IMR-90 (cell line): ENCODE data around the gene TRPM4. TPM values are rescaled to one million over a fixed set of nuclear protein-coding genes. Genes with fewer than 3 reads are reported as not detected.

Source experiments
- ATAC-seq: fragments of 200-7000 bp; cut with Tn5 transposase; 2 replicates; pipeline ENCODE4 v1.9.1; 2020; ENCODE audit warnings: low read depth, mild to moderate bottlenecking, moderate library complexity
- BruUV-seq: library from RNA; stranded (reverse); fragments of 400-500 nt; replicated peaks from 2 replicates; lab custom pipeline; 2021; lab: Mats Ljungman, UMichigan
- CTCF ChIA-PET: fragments of 300-600 bp; formaldehyde crosslinking; extraction: SDS; loops from one replicate; lab custom pipeline; 2021; ENCODE audit warnings: antibody characterized with exemption; lab: Yijun Ruan, JAX
- POLR2A ChIA-PET: fragments of 300-600 bp; sonication (Branson Sonifier 250); formaldehyde crosslinking; loops from one replicate; lab custom pipeline; 2022; ENCODE audit warnings: antibody characterized with exemption; ENCODE audit not compliant: unreplicated experiment; lab: Charles Lee
- DNase-seq: peaks from one replicate; pipeline ENCODE4 v3.0.0; 2013
- H2AFZ ChIP-seq: replicated peaks from 2 replicates; pipeline ENCODE3; 2013; ENCODE audit warnings: low read length, mild to moderate bottlenecking; ENCODE audit not compliant: poor library complexity
- H2AK5ac ChIP-seq: 2 replicates; pipeline ENCODE4 v1.6.1; 2013; ENCODE audit warnings: low read depth, low read length, inconsistent platforms
- H2AK9ac ChIP-seq: replicated peaks from 2 replicates; pipeline ENCODE3; 2013; ENCODE audit warnings: mild to moderate bottlenecking, low read depth, low read length, moderate library complexity; ENCODE audit not compliant: poor library complexity
- H2BK120ac ChIP-seq: 2 replicates; pipeline ENCODE4 v1.6.1; 2013; ENCODE audit warnings: low read depth, low read length, inconsistent platforms
- H2BK15ac ChIP-seq: 3 replicates; pipeline ENCODE4 v1.6.1; 2013; ENCODE audit warnings: low read depth, low read length, inconsistent platforms
- H2BK20ac ChIP-seq: 2 replicates; pipeline ENCODE4 v1.6.1; 2013; ENCODE audit warnings: low read depth, mild to moderate bottlenecking, inconsistent platforms, low read length, moderate library complexity
- H2BK5ac ChIP-seq: 2 replicates; pipeline ENCODE4 v1.6.1; 2013; ENCODE audit warnings: mild to moderate bottlenecking, low read depth, low read length, inconsistent platforms; ENCODE audit not compliant: poor library complexity, severe bottlenecking
- H3K14ac ChIP-seq: replicated peaks from 2 replicates; pipeline ENCODE4 v1.6.1; 2013; ENCODE audit warnings: low read depth, low read length, inconsistent platforms
- H3K18ac ChIP-seq: 2 replicates; pipeline ENCODE4 v1.6.1; 2013; ENCODE audit warnings: low read depth, low read length, control low read depth
- H3K23ac ChIP-seq: 2 replicates; pipeline ENCODE4 v1.6.1; 2013; ENCODE audit warnings: low read depth, low read length, inconsistent platforms
- H3K27ac ChIP-seq: 2 replicates; pipeline ENCODE4 v1.5.1; 2013; ENCODE audit warnings: mild to moderate bottlenecking, control low read depth, low read length; ENCODE audit not compliant: insufficient read depth
- H3K27me3 ChIP-seq: 2 replicates; pipeline ENCODE4 v1.6.1; 2013; ENCODE audit warnings: low read length; ENCODE audit not compliant: control insufficient read depth, insufficient read depth
- H3K36me3 ChIP-seq: 2 replicates; pipeline ENCODE4 v1.6.1; 2013; ENCODE audit warnings: low read length, mixed read lengths; ENCODE audit not compliant: control insufficient read depth, insufficient read depth
- H3K4ac ChIP-seq: 2 replicates; pipeline ENCODE4 v1.6.1; 2013; ENCODE audit warnings: low read depth, low read length, inconsistent platforms
- H3K4me1 ChIP-seq: 2 replicates; pipeline ENCODE4 v1.6.1; 2013; ENCODE audit warnings: low read length, mixed read lengths; ENCODE audit not compliant: control insufficient read depth, insufficient read depth
- H3K4me2 ChIP-seq: 2 replicates; pipeline ENCODE4 v1.6.1; 2013; ENCODE audit warnings: low read depth, mild to moderate bottlenecking, control low read depth, low read length, moderate library complexity
- H3K4me3 ChIP-seq: 2 replicates; pipeline ENCODE4 v1.5.1; 2013; ENCODE audit warnings: low read depth, mild to moderate bottlenecking, control low read depth, low read length, moderate library complexity; ENCODE audit not compliant: insufficient read depth
- H3K56ac ChIP-seq: 2 replicates; pipeline ENCODE4 v1.6.1; 2013; ENCODE audit warnings: low read length, inconsistent platforms; ENCODE audit not compliant: insufficient read depth; ENCODE audit errors: extremely low read depth
- H3K79me1 ChIP-seq, 2 experiments: 2 replicates each; pipeline ENCODE4 v1.6.1; 2013; ENCODE audit warnings: low read length in 2 of 2, inconsistent platforms in 1 of 2, low read depth in 1 of 2
- H3K9ac ChIP-seq: 2 replicates; pipeline ENCODE4 v1.6.1; 2013; ENCODE audit warnings: low read depth, low read length, control low read depth
- H3K9me1 ChIP-seq: 2 replicates; pipeline ENCODE4 v1.6.1; 2013; ENCODE audit warnings: low read length, inconsistent platforms; ENCODE audit not compliant: insufficient read depth
- H3K9me3 ChIP-seq: 2 replicates; pipeline ENCODE4 v1.6.1; 2013; ENCODE audit warnings: low read length; ENCODE audit not compliant: control insufficient read depth, insufficient read depth
- H4K20me1 ChIP-seq: 2 replicates; pipeline ENCODE4 v1.6.1; 2013; ENCODE audit warnings: low read length, inconsistent platforms; ENCODE audit not compliant: insufficient read depth
- H4K5ac ChIP-seq: 2 replicates; pipeline ENCODE4 v1.6.1; 2013; ENCODE audit warnings: mild to moderate bottlenecking, low read depth, low read length, control low read depth
- H4K8ac ChIP-seq, 2 experiments: 2 replicates each; pipeline ENCODE4 v1.6.1; 2013; ENCODE audit warnings: low read depth in 2 of 2, low read length in 2 of 2, control low read depth in 1 of 2, inconsistent platforms in 1 of 2
- H4K91ac ChIP-seq: 2 replicates; pipeline ENCODE4 v1.6.1; 2013; ENCODE audit warnings: low read depth, low read length, inconsistent platforms; ENCODE audit not compliant: insufficient read depth
- BHLHE40 ChIP-seq: fragments of 150-350 bp; IDR thresholded peaks from 2 replicates; pipeline ENCODE4 v1.6.1; 2016; ENCODE audit warnings: mild to moderate bottlenecking, low read depth, low read length
- CEBPB ChIP-seq: IDR thresholded peaks from 2 replicates; pipeline ENCODE4 v1.6.1; 2012; ENCODE audit warnings: low read depth, low read length, improper control_type of control experiment
- CHD1 ChIP-seq: IDR thresholded peaks from 2 replicates; pipeline ENCODE4 v1.6.1; 2012; ENCODE audit warnings: low read depth, low read length, improper control_type of control experiment
- CTCF ChIP-seq: conservative IDR thresholded peaks from 2 replicates; pipeline ENCODE4 v1.5.1; 2012; ENCODE audit warnings: mild to moderate bottlenecking, low read depth, low read length, improper control_type of control experiment
- MAFK ChIP-seq: IDR thresholded peaks from 2 replicates; pipeline ENCODE4 v1.6.1; 2012; ENCODE audit warnings: low read depth, low read length, improper control_type of control experiment
- MAZ ChIP-seq: IDR thresholded peaks from 2 replicates; pipeline ENCODE4 v1.6.1; 2012; ENCODE audit warnings: low read depth, mild to moderate bottlenecking, low read length, improper control_type of control experiment, moderate library complexity, borderline replicate concordance
- MXI1 ChIP-seq: IDR thresholded peaks from 2 replicates; pipeline ENCODE4 v1.6.1; 2012; ENCODE audit warnings: low read depth, mild to moderate bottlenecking, low read length, moderate library complexity, borderline replicate concordance
- NFE2L2 ChIP-seq: fragments of 150-350 bp; IDR thresholded peaks from 2 replicates; pipeline ENCODE4 v1.6.1; 2016; ENCODE audit warnings: low read depth, mild to moderate bottlenecking, low read length
- POLR2A ChIP-seq: IDR thresholded peaks from 2 replicates; pipeline ENCODE4 v1.6.1; 2012; ENCODE audit warnings: mild to moderate bottlenecking, low read depth, low read length
- RCOR1 ChIP-seq: IDR thresholded peaks from 2 replicates; pipeline ENCODE4 v1.6.1; 2012; ENCODE audit warnings: mild to moderate bottlenecking, low read length, improper control_type of control experiment; ENCODE audit not compliant: insufficient replicate concordance
- SMC3 ChIP-seq: fragments of 150-350 bp; IDR thresholded peaks from 2 replicates; pipeline ENCODE4 v1.6.1; 2016; ENCODE audit warnings: low read depth, mild to moderate bottlenecking, antibody characterized with exemption, low read length, moderate library complexity
- WGBS, 2 experiments: methylation state at CpG; one replicate each; pipeline versions ENCODE4 v1.1.5 to v1.1.7; 2013; ENCODE audit warnings: missing lambda C conversion rate in 2 of 2; ENCODE audit not compliant: insufficient read length in 1 of 2; ENCODE audit errors: extremely low coverage in 2 of 2; 5-methylcytosine and 5-hydroxymethylcytosine counted together
- dilution Hi-C: fragments of 300-500 bp; cut with HindIII; formaldehyde crosslinking; loops from one replicate; pipeline ENCODE4 v1.14.3; 2018; ENCODE audit warnings: low sequenced_read_pairs; ENCODE audit not compliant: unreplicated experiment
- in situ Hi-C: fragments of 300-500 bp; cut with MboI; formaldehyde crosslinking; loops from 3 replicates; pipeline ENCODE4 v1.14.3; 2019; ENCODE audit warnings: low sequenced_read_pairs, inconsistent platforms, mixed read lengths
- intact Hi-C: fragments of 100-400 bp; cut with micrococcal nuclease; formaldehyde crosslinking; loops from 2 replicates; pipeline ENCODE4 v1.10.0; 2022
- polyA plus RNA-seq, 3 experiments: library from polyadenylated mRNA; depleted of rRNA; stranded (reverse); fragments of >200 nt; gene quantifications; 2 replicates each; pipeline ENCODE4 v1.2.3, GENCODE V29; 2012; ENCODE audit warnings: low replicate concordance in 1 of 3
- total RNA-seq: library from RNA; depleted of rRNA; stranded (reverse); fragments of >200 nt; gene quantifications from 2 replicates; pipeline ENCODE4 v1.2.3, GENCODE V29; 2012
- TF ChIP-seq, protein P1 (sequence below): fragments of 150-350 bp; IDR thresholded peaks from 2 replicates; pipeline ENCODE4 v1.6.1; 2017; ENCODE audit warnings: mild to moderate bottlenecking, antibody characterized with exemption, low read length, low read depth

Gene TRPM4
- total and polyA plus RNA-seq, 2 of the 4 experiments (the other 2 are of a cell fraction), result 2.2 to 19.7 TPM

DNA sequence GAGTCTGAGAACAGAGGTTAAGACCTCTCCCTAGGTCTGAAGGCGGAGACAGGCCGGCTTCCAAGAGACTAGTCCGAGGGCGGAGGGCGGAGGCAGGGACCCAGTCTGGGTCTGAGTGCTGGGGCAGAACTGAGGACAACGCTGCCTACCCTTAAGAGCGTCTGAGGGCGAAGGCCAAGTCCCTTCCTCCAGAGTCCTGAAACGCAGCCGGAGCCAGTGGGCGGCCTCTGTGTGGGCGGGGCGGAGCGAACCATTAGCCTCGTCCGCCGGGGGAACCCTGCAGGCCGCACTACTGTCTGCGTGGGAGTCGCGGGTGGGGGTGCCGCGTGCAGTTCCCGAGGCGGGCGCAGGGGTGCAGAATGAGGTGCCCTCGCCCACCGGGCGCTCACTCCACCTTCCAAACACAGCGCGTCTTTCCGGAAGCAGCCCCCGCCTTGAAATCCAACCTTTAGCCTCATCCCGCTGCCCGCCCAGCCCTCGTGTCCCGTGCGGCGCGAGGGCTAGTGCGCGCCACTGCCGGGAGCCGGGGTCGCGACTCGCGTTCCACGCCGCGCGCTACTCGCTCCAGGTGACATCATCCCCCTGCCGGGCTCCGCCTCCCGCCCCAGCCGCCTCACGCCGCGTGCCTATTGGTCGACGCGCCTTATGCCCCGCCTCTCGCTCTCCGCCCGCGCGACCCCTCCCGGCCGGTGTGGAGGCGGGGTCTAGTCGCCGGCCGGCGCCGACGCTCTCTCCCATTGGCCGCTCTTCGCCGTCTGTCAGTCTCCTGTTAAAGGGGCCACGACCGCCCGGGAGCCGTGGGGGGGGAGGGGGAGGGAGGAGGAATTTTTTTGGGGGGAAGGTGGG lies 38.8 kb upstream of the TRPM4 start, which contains the start of gene C19orf73:
C19orf73 (minus strand) TSS at position 579 of the 846 bp plus-strand sequence; CDS start at position 458, 121 bp downstream.
- POLR2A ChIA-PET, result interaction anchor here (0.5 kb wide), 1 partner anchor 23 kb away, joined by 8 read pairs; no protein-coding TSS in a partner anchor
- Histone ChIP-seq H3K56ac (0 out of 2 replicates have a peak within 1 kb of the TSS, but pooled peaks have one; percentile 34), H3K18ac (peak within 1 kb of the TSS; percentile 24; the same call in 1 of the 2 replicates), H4K5ac (peak within 1 kb of the TSS; percentile 10; the same call in 1 of the 2 replicates), H3K36me3 (no peaks in the 10 kb centered on the region), H3K4me2 (peak within 1 kb of the TSS; percentile 87), H2AK5ac (peak within 1 kb of the TSS; percentile 52), H2BK15ac (peak within 1 kb of the TSS; percentile 60; the same call in 1 of the 3 replicates), H2BK120ac (peak within 1 kb of the TSS; percentile 7; the same call in 1 of the 2 replicates), H4K91ac (peak within 1 kb of the TSS; percentile 66; the same call in 1 of the 2 replicates), H4K8ac (peak within 1 kb of the TSS; percentile 57 to 91), H3K79me1 (peaks cover 4 to 36% of the 10 kb centered on the region in 2 experiments; a peak in 2 of 4 replicates), H3K4ac (peak within 1 kb of the TSS; percentile 55), H3K4me1 (peaks cover 6% of the 10 kb centered on the region), H3K14ac (peak within 1 kb of the TSS; percentile 29), H4K20me1 (peaks cover 3% of the 10 kb centered on the region), H3K9me3 (no peaks in the 10 kb centered on the region), H2AK9ac (peak within 1 kb of the TSS; percentile 91), H3K27me3 (peaks cover 8% of the 10 kb centered on the region), H3K9ac (peak within 1 kb of the TSS; percentile 52), H2AFZ (peak within 1 kb of the TSS; percentile 97), H2BK20ac (no peak within 1 kb of the TSS), H3K23ac (peak within 1 kb of the TSS; percentile 46; the same call in 1 of the 2 replicates), H3K9me1 (peaks cover 13% of the 10 kb centered on the region), H2BK5ac (peak within 1 kb of the TSS; percentile 78), H3K27ac (peak within 1 kb of the TSS; percentile 81), H3K4me3 (peak within 1 kb of the TSS; percentile 59)
- dilution Hi-C loops, result no loop called here
- CTCF ChIA-PET, result interaction anchor here (1.4 kb wide), 1 partner anchor 21 kb away, joined by 4 read pairs; no protein-coding TSS in a partner anchor
- DNase-seq, result peak; percentile 91
- intact Hi-C loops, result loop anchor here (1.0 kb wide), 1 partner anchor 31 kb away; no protein-coding TSS in a partner anchor
- in situ Hi-C loops, result no loop called here
- no TSS peak for BruUV-seq
- peak; percentile 86 for ATAC-seq
- 1% methylated on average over 25 of the region's 85 CpGs; no CpG with 5 or more reads in 1 of the 2 experiments for WGBS, 2 experiments
- peak; percentile 93 for TF ChIP-seq BHLHE40
- TF ChIP-seq CHD1, result peak; percentile 46; the same call in 1 of the 2 replicates
- no peak for TF ChIP-seq NFE2L2
- 0 out of 2 replicates have a peak, but pooled peaks have one; percentile 18 for TF ChIP-seq CEBPB
- TF ChIP-seq, protein P1, sequence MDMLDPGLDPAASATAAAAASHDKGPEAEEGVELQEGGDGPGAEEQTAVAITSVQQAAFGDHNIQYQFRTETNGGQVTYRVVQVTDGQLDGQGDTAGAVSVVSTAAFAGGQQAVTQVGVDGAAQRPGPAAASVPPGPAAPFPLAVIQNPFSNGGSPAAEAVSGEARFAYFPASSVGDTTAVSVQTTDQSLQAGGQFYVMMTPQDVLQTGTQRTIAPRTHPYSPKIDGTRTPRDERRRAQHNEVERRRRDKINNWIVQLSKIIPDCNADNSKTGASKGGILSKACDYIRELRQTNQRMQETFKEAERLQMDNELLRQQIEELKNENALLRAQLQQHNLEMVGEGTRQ, result no peak
- peak; percentile 76; the same call in 1 of the 2 replicates for TF ChIP-seq MXI1
- peak; percentile 96 for TF ChIP-seq MAZ
- no peak; the same call in 1 of the 2 replicates for TF ChIP-seq CTCF
- peak; percentile 50; the same call in 1 of the 2 replicates for TF ChIP-seq POLR2A
- TF ChIP-seq RCOR1, result no peak
- no peak for TF ChIP-seq SMC3
- TF ChIP-seq MAFK, result no peak
